H1 (cell line): ENCODE results near the gene AGPAT3. TPM values are rescaled to one million over a fixed set of nuclear protein-coding genes. Genes with fewer than 3 reads are reported as not detected.

ENCODE experiments used
- CBX8 ChIP-seq: fragments of 300-800, 300-1000 bp; sonication (generic); IDR thresholded peaks from 2 replicates; pipeline ENCODE4 v1.7.1; 2016; ENCODE audit warnings: low read depth, low read length, borderline replicate concordance
- GTF2F1 ChIP-seq: IDR thresholded peaks from 2 replicates; pipeline ENCODE4 v1.6.1; 2012; ENCODE audit warnings: low read depth, low read length, improper control_type of control experiment, borderline replicate concordance
- KDM4A ChIP-seq: IDR thresholded peaks from one replicate; pipeline ENCODE4 v1.7.1; 2012; ENCODE audit warnings: low read depth, mild to moderate bottlenecking, moderate library complexity, low read length, inconsistent platforms; ENCODE audit not compliant: severe bottlenecking
- polyA plus RNA-seq, 7 experiments: library from polyadenylated mRNA; depleted of rRNA in 3 of 7; stranded (reverse) in 5 of 7; unstranded in 2 of 7; fragments of >200 nt in 5 of 7; fragments of 200-250 nt in 2 of 7; gene quantifications; 1 replicate in 5 of 7; 2 replicates in 1 of 7; 4 replicates in 1 of 7; pipeline versions ENCODE4 v1.2.1 to v1.2.3, GENCODE V29; 2011 to 2013; ENCODE audit warnings: missing spikeins in 2 of 7, mixed read lengths in 2 of 7
- total RNA-seq: library from RNA; stranded (reverse); fragmentation: NEBNext Ultra II Directional; extraction: Animal tissue kit (Norgen Biotek cat#: 25700); gene quantifications from 2 replicates; pipeline ENCODE4 v1.2.1, GENCODE V29; 2021

AGPAT3 gene
- total and polyA plus RNA-seq, 2 of the 8 experiments (the other 6 are each of a cell fraction or from before 2014, with no cell fraction given) = 5.8 to 7.3 TPM

DNA sequence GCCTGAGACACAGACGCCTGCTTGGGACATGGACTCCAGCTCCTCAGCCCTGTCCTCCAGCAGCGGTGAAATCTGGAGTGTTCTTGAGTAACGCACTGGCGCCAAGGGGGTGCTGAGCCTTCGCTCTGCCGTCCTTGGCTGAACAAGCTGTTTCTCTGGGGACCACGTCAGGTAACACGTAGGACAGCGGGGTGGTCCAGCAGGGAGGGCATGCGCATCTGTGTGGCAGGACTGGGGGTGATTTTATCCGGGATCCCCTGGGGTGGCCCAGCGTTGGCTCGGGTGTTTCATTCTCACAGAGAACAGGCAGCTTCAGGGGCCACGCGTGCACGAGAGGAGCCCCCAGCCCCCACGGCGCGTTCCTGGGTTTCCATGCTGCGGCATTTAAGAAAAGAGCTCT lies 61.2 kb downstream of the AGPAT3 start (continued):
- TF ChIP-seq KDM4A (no peak), GTF2F1 (no peak), CBX8 (no peak)
